ENCODE measurements around the gene MYO10.

Gene MYO10

DNA sequence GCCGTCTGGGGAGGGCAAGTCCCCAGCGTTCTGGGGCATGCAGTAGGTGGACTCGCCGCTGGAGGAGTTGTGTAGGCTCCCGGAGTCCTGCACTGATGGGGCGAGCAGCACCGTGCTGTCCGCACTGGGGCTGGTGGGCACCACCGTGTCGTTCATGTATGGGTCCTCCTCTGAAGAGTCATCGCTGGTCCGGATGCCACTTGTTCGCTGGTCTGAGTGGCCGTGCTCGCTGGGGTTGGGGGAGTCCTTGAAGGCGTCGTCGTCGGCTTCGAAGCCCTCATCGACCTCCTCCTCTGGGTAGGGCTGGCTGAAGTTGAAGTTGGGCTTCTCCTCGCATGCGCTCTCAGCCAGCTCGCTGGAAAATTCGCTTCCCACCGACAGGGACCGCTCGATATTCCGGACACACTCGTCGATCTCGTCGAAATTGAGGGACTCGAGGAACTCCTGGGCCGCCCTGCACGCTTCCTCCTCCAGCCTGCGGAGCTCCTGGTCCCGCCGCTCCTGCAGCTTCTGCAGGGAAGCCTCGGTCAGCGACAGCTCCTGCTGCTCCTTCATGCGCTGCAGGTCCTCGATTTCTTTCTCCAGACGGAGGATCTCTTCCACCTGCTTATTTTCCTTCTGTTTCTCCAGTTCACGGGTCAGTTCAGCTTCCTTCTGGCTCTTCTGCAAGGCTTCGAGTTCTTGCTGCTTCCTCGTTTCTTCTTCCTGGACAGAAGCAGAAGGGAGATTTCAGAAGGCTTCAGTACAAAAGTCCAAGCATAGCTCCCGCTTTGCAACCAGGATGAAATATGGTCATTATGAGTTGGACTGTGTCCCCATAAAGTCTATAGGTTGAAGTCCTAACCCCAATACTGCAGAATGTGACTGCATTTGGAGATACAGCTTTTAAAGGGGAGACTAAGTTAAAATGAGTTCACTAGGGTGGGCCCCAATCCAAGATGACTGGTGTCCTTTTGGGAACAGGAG, 234.7 kb downstream of the MYO10 start:
- TF ChIP-seq, protein P1, sequence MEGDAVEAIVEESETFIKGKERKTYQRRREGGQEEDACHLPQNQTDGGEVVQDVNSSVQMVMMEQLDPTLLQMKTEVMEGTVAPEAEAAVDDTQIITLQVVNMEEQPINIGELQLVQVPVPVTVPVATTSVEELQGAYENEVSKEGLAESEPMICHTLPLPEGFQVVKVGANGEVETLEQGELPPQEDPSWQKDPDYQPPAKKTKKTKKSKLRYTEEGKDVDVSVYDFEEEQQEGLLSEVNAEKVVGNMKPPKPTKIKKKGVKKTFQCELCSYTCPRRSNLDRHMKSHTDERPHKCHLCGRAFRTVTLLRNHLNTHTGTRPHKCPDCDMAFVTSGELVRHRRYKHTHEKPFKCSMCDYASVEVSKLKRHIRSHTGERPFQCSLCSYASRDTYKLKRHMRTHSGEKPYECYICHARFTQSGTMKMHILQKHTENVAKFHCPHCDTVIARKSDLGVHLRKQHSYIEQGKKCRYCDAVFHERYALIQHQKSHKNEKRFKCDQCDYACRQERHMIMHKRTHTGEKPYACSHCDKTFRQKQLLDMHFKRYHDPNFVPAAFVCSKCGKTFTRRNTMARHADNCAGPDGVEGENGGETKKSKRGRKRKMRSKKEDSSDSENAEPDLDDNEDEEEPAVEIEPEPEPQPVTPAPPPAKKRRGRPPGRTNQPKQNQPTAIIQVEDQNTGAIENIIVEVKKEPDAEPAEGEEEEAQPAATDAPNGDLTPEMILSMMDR (IDR thresholded peaks at IDR 0.05), result no peak
- H3K36me3 ChIP-seq, result no peaks in the 10 kb centered on the region

DNA sequence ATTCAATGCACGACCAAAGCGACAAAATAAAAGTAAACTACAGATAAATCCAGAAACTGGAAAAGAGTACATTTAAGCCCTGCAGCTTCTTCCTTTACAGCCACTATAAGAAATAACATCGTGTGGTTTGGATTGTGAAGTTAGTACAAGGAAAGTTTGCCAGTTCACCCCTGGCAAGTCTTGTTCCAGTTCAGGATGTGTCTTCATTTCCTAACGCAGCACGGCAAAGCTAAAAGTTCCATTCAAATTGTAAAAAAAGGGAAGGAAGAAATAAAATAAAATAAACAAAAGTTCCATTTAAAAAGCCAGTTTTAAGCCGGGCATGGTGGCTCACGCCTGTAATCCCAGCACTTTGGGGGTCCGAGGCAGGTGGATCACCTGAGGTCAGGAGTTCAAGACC, 236.0 kb downstream of the MYO10 start:
- Histone ChIP-seq H3K9me3 (no peaks in the 10 kb centered on the region), H3K4me1 (ENCODE audit: control insufficient read depth in 1 of 2, insufficient read depth in 1 of 2, low read depth in 1 of 2, low read length in 1 of 2) (peaks cover 9 to 26% of the 10 kb centered on the region in 2 experiments), H3K36me3 (no peaks in the 10 kb centered on the region), H3K27ac (no peak overlapping the region), H3K27me3 (no peaks in the 10 kb centered on the region), H3K4me3 (ENCODE audit: low read depth in 1 of 2, low read length in 1 of 2) (no peak overlapping the region)
- TF ChIP-seq, protein P1 (IDR thresholded peaks at IDR 0.05), result no peak

More for the DNA sequence above, 234.7 kb downstream of the MYO10 start:
- Histone ChIP-seq H3K27ac (no peak overlapping the region), H3K4me1 (ENCODE audit: control insufficient read depth in 1 of 2, insufficient read depth in 1 of 2, low read depth in 1 of 2, low read length in 1 of 2) (peaks cover 11 to 28% of the 10 kb centered on the region in 2 experiments), H3K4me3 (ENCODE audit: low read depth in 1 of 2, low read length in 1 of 2) (no peak overlapping the region), H3K9me3 (no peaks in the 10 kb centered on the region), H3K27me3 (no peaks in the 10 kb centered on the region)

DNA sequence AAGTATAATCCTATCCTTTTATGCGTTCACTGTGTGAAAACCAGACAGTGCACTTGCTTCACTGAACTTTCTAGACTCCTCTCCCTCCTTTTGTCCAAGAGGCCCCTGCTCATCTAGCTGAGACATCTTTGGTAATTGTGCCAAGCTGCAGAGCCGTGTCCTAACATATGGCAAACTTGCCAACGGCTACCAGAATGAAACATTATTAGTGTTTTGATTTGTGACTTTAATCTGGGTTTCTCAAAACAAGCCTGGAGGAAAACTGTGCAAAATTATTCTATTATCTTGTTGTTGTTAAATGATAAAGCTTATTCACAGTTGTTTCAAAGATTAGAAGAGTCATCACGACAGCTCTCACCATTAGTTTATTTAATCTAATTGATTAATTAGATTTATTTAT, 240.3 kb downstream of the MYO10 start:
- H3K36me3 ChIP-seq, result no peaks in the 10 kb centered on the region
- H3K4me3 ChIP-seq (ENCODE audit: low read depth in 1 of 2, low read length in 1 of 2), result no peak overlapping the region
- no peaks in the 10 kb centered on the region for H3K9me3 ChIP-seq
- H3K27ac ChIP-seq, result no peak overlapping the region
- TF ChIP-seq, protein P1 (IDR thresholded peaks at IDR 0.05), result no peak
- H3K4me1 ChIP-seq (ENCODE audit: control insufficient read depth in 1 of 2, insufficient read depth in 1 of 2, low read depth in 1 of 2, low read length in 1 of 2), result peaks cover 5 to 14% of the 10 kb centered on the region in 2 experiments
- H3K27me3 ChIP-seq, result no peaks in the 10 kb centered on the region

DNA sequence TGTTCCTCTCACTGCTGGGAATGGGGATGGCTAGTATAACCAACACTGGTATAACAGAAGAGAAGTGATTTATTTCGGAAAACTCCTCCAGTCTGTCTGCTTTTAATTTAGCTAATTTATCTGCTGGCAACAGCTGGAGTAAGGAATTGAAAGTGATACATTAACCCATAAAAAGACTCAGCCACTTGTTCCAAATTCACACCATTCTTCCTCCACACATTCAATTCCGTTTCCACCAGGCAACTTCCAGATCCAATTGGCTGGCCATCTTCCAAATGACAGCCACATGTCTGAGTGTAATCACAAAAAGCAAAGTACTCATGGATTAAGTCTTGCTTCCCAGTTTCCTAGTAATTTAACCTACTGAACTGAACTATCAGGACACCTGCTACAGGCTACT, 242.2 kb downstream of the MYO10 start:
- TF ChIP-seq, protein P1 (IDR thresholded peaks at IDR 0.05), result no peak
- Histone ChIP-seq H3K4me3 (ENCODE audit: low read depth in 1 of 2, low read length in 1 of 2) (no peak overlapping the region), H3K36me3 (no peaks in the 10 kb centered on the region), H3K27me3 (no peaks in the 10 kb centered on the region), H3K4me1 (ENCODE audit: control insufficient read depth in 1 of 2, insufficient read depth in 1 of 2, low read depth in 1 of 2, low read length in 1 of 2) (no peaks in the 10 kb centered on the region), H3K27ac (no peak overlapping the region), H3K9me3 (no peaks in the 10 kb centered on the region)

DNA sequence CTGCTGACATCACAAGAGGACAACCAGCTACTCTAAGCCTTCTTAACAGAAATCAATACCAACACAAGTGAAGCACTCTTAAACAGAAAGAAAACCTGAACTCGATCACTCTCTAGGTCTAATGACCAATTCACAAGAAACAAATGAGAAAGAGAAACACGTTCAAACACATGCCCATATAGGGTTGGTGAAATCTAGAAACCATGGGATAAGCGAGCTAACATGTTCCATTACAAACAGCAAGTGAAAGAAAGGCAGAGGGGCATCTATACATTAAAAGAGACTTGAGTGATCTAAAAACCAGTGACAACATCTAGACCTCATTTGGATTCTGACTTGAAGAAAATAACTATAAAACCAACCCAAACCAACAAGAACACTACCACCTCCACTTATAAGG, 244.4 kb downstream of the MYO10 start:
- no peaks in the 10 kb centered on the region for H3K9me3 ChIP-seq
- H3K27ac ChIP-seq, result no peak overlapping the region
- H3K27me3 ChIP-seq, result no peaks in the 10 kb centered on the region
- H3K4me3 ChIP-seq (ENCODE audit: low read depth in 1 of 2, low read length in 1 of 2), result no peak overlapping the region
- no peaks in the 10 kb centered on the region for H3K36me3 ChIP-seq
- TF ChIP-seq, protein P1 (IDR thresholded peaks at IDR 0.05), result no peak
- no peaks in the 10 kb centered on the region for H3K4me1 ChIP-seq (ENCODE audit: control insufficient read depth in 1 of 2, insufficient read depth in 1 of 2, low read depth in 1 of 2, low read length in 1 of 2)

Measured in neutrophil (primary cell).